Measurements from ENCODE around the gene POU2AF3.

The POU2AF3 gene

GRCh38 chr11:111329306-111330204 is 31.2 kb downstream of the POU2AF3 start:
- peaks cover 7% of the 10 kb centered on the region; the same call in 1 of the 2 replicates for H3K27me3 ChIP-seq (ENCODE audit: insufficient read depth, low read length)
- no peak overlapping the region for H3K27ac ChIP-seq (ENCODE audit: low read depth, low read length)
- H3K36me3 ChIP-seq (ENCODE audit: insufficient read depth, low read length) = no peaks in the 10 kb centered on the region
- peaks cover 16% of the 10 kb centered on the region for H3K4me1 ChIP-seq (ENCODE audit: control insufficient read depth, insufficient read depth, low read length, unreplicated experiment)
- no peak overlapping the region for H2AFZ ChIP-seq (ENCODE audit: low read length, unreplicated experiment)
- no peak overlapping the region for H3K4me3 ChIP-seq (ENCODE audit: low read depth, low read length)
- H3K79me2 ChIP-seq (ENCODE audit: control insufficient read depth, insufficient read depth, low read length, unreplicated experiment) = no peaks in the 10 kb centered on the region

GRCh38 chr11:111330234-111330893 is 32.0 kb downstream of the POU2AF3 start:
- no peak overlapping the region for H3K4me3 ChIP-seq (ENCODE audit: low read depth, low read length)
- H3K36me3 ChIP-seq (ENCODE audit: insufficient read depth, low read length) = no peaks in the 10 kb centered on the region
- no peaks in the 10 kb centered on the region for H3K79me2 ChIP-seq (ENCODE audit: control insufficient read depth, insufficient read depth, low read length, unreplicated experiment)
- no peak overlapping the region for H3K27ac ChIP-seq (ENCODE audit: low read depth, low read length)
- peaks cover 11% of the 10 kb centered on the region for H3K4me1 ChIP-seq (ENCODE audit: control insufficient read depth, insufficient read depth, low read length, unreplicated experiment)
- peaks cover 7% of the 10 kb centered on the region; the same call in 1 of the 2 replicates for H3K27me3 ChIP-seq (ENCODE audit: insufficient read depth, low read length)
- H2AFZ ChIP-seq (ENCODE audit: low read length, unreplicated experiment) = no peak overlapping the region

- H3K4me1 ChIP-seq (ENCODE audit: control insufficient read depth, insufficient read depth, low read length, unreplicated experiment) = peaks cover 11% of the 10 kb centered on the region
- no peaks in the 10 kb centered on the region for H3K27me3 ChIP-seq (ENCODE audit: insufficient read depth, low read length)
- H3K4me3 ChIP-seq (ENCODE audit: low read depth, low read length) = no peak overlapping the region
- no peaks in the 10 kb centered on the region for H3K79me2 ChIP-seq (ENCODE audit: control insufficient read depth, insufficient read depth, low read length, unreplicated experiment)
- no peak overlapping the region for H3K27ac ChIP-seq (ENCODE audit: low read depth, low read length)
- H3K36me3 ChIP-seq (ENCODE audit: insufficient read depth, low read length) = no peaks in the 10 kb centered on the region
- H2AFZ ChIP-seq (ENCODE audit: low read length, unreplicated experiment) = no peak overlapping the region
These were observed 33.5 kb downstream of the POU2AF3 start for GRCh38 chr11:111331711-111332479.

GRCh38 chr11:111334532-111335502 is 36.5 kb downstream of the POU2AF3 start:
- Histone ChIP-seq H3K27ac (ENCODE audit: low read depth, low read length) (no peak overlapping the region), H3K27me3 (ENCODE audit: insufficient read depth, low read length) (no peaks in the 10 kb centered on the region), H3K79me2 (ENCODE audit: control insufficient read depth, insufficient read depth, low read length, unreplicated experiment) (no peaks in the 10 kb centered on the region)

GRCh38 chr11:111335549-111335948 is 37.2 kb downstream of the POU2AF3 start:
- H2AFZ ChIP-seq (ENCODE audit: low read length, unreplicated experiment) = no peak overlapping the region
- H3K27ac ChIP-seq (ENCODE audit: low read depth, low read length) = no peak overlapping the region
- no peak overlapping the region for H3K4me3 ChIP-seq (ENCODE audit: low read depth, low read length)
- H3K4me1 ChIP-seq (ENCODE audit: control insufficient read depth, insufficient read depth, low read length, unreplicated experiment) = peaks cover 11% of the 10 kb centered on the region
- no peaks in the 10 kb centered on the region for H3K36me3 ChIP-seq (ENCODE audit: insufficient read depth, low read length)
- no peaks in the 10 kb centered on the region for H3K79me2 ChIP-seq (ENCODE audit: control insufficient read depth, insufficient read depth, low read length, unreplicated experiment)
- no peaks in the 10 kb centered on the region for H3K27me3 ChIP-seq (ENCODE audit: insufficient read depth, low read length)

More at GRCh38 chr11:111334532-111335502, 36.5 kb downstream of the POU2AF3 start:
- Histone ChIP-seq H3K4me3 (ENCODE audit: low read depth, low read length) (no peak overlapping the region), H3K36me3 (ENCODE audit: insufficient read depth, low read length) (no peaks in the 10 kb centered on the region), H2AFZ (ENCODE audit: low read length, unreplicated experiment) (no peak overlapping the region), H3K4me1 (ENCODE audit: control insufficient read depth, insufficient read depth, low read length, unreplicated experiment) (peaks cover 11% of the 10 kb centered on the region)

- Histone ChIP-seq H3K79me2 (ENCODE audit: control insufficient read depth, insufficient read depth, low read length, unreplicated experiment) (no peaks in the 10 kb centered on the region), H2AFZ (ENCODE audit: low read length, unreplicated experiment) (no peak overlapping the region), H3K4me3 (ENCODE audit: low read depth, low read length) (no peak overlapping the region), H3K36me3 (ENCODE audit: insufficient read depth, low read length) (no peaks in the 10 kb centered on the region), H3K27ac (ENCODE audit: low read depth, low read length) (no peak overlapping the region), H3K4me1 (ENCODE audit: control insufficient read depth, insufficient read depth, low read length, unreplicated experiment) (peaks cover 11% of the 10 kb centered on the region), H3K27me3 (ENCODE audit: insufficient read depth, low read length) (no peaks in the 10 kb centered on the region)
These were observed 37.7 kb downstream of the POU2AF3 start for GRCh38 chr11:111336062-111336461.

GRCh38 chr11:111336582-111337256 is 38.4 kb downstream of the POU2AF3 start:
- Histone ChIP-seq H3K36me3 (ENCODE audit: insufficient read depth, low read length) (no peaks in the 10 kb centered on the region), H2AFZ (ENCODE audit: low read length, unreplicated experiment) (no peak overlapping the region), H3K4me1 (ENCODE audit: control insufficient read depth, insufficient read depth, low read length, unreplicated experiment) (peaks cover 10% of the 10 kb centered on the region), H3K79me2 (ENCODE audit: control insufficient read depth, insufficient read depth, low read length, unreplicated experiment) (no peaks in the 10 kb centered on the region), H3K27me3 (ENCODE audit: insufficient read depth, low read length) (no peaks in the 10 kb centered on the region), H3K27ac (ENCODE audit: low read depth, low read length) (no peak overlapping the region), H3K4me3 (ENCODE audit: low read depth, low read length) (no peak overlapping the region)

GRCh38 chr11:111339758-111340388 is 41.5 kb downstream of the POU2AF3 start:
- no peaks in the 10 kb centered on the region for H3K79me2 ChIP-seq (ENCODE audit: control insufficient read depth, insufficient read depth, low read length, unreplicated experiment)
- H3K4me3 ChIP-seq (ENCODE audit: low read depth, low read length) = no peak overlapping the region
- H3K27ac ChIP-seq (ENCODE audit: low read depth, low read length) = no peak overlapping the region
- H3K4me1 ChIP-seq (ENCODE audit: control insufficient read depth, insufficient read depth, low read length, unreplicated experiment) = peaks cover 4% of the 10 kb centered on the region
- H3K27me3 ChIP-seq (ENCODE audit: insufficient read depth, low read length) = no peaks in the 10 kb centered on the region
- no peaks in the 10 kb centered on the region for H3K36me3 ChIP-seq (ENCODE audit: insufficient read depth, low read length)
- H2AFZ ChIP-seq (ENCODE audit: low read length, unreplicated experiment) = no peak overlapping the region

GRCh38 chr11:111342329-111342728 is 44.0 kb downstream of the POU2AF3 start:
- Histone ChIP-seq H3K4me1 (ENCODE audit: control insufficient read depth, insufficient read depth, low read length, unreplicated experiment) (peaks cover 11% of the 10 kb centered on the region), H3K27me3 (ENCODE audit: insufficient read depth, low read length) (no peaks in the 10 kb centered on the region), H3K79me2 (ENCODE audit: control insufficient read depth, insufficient read depth, low read length, unreplicated experiment) (no peaks in the 10 kb centered on the region), H2AFZ (ENCODE audit: low read length, unreplicated experiment) (no peak overlapping the region), H3K4me3 (ENCODE audit: low read depth, low read length) (no peak overlapping the region), H3K36me3 (ENCODE audit: insufficient read depth, low read length) (no peaks in the 10 kb centered on the region), H3K27ac (ENCODE audit: low read depth, low read length) (no peak overlapping the region)
